ENCODE results near the gene RNF25.

Gene RNF25

GRCh38 chr2:218621007-218621406 is 50.8 kb downstream of the RNF25 start:
- Histone ChIP-seq H3K27me3 (replicated peaks; ENCODE audit: control insufficient read depth, insufficient read depth, low read length) (no peaks in the 10 kb centered on the region), H3K4me3 (replicated peaks; ENCODE audit: low read depth, low read length) (no peak overlapping the region), H3K36me3 (ENCODE audit: control insufficient read depth, insufficient read depth, low read length) (no peaks in the 10 kb centered on the region)
- no peak for TF ChIP-seq CTCF (IDR thresholded peaks at IDR 0.05; ENCODE audit: insufficient read depth, low read length, poor library complexity, severe bottlenecking)
- DNase-seq (ENCODE audit: extremely low read depth, insufficient read length), result no peak

GRCh38 chr2:218618102-218618860 is 53.5 kb downstream of the RNF25 start:
- no peak for DNase-seq (ENCODE audit: extremely low read depth, insufficient read length)
- TF ChIP-seq CTCF (IDR thresholded peaks at IDR 0.05; ENCODE audit: insufficient read depth, low read length, poor library complexity, severe bottlenecking), result no peak
- Histone ChIP-seq H3K36me3 (ENCODE audit: control insufficient read depth, insufficient read depth, low read length) (no peaks in the 10 kb centered on the region), H3K27me3 (replicated peaks; ENCODE audit: control insufficient read depth, insufficient read depth, low read length) (no peaks in the 10 kb centered on the region; the same call in 1 of the 2 replicates), H3K4me3 (replicated peaks; ENCODE audit: low read depth, low read length) (no peak overlapping the region)

GRCh38 chr2:218615868-218616315 is 55.9 kb downstream of the RNF25 start:
- no peak for DNase-seq (ENCODE audit: extremely low read depth, insufficient read length)
- no peak for TF ChIP-seq CTCF (IDR thresholded peaks at IDR 0.05; ENCODE audit: insufficient read depth, low read length, poor library complexity, severe bottlenecking)
- Histone ChIP-seq H3K27me3 (replicated peaks; ENCODE audit: control insufficient read depth, insufficient read depth, low read length) (no peaks in the 10 kb centered on the region; the same call in 1 of the 2 replicates), H3K4me3 (replicated peaks; ENCODE audit: low read depth, low read length) (no peak overlapping the region), H3K36me3 (ENCODE audit: control insufficient read depth, insufficient read depth, low read length) (no peaks in the 10 kb centered on the region)

Measured in GM06990 (cell line).